Measurements from ENCODE around the gene TAC4.

GRCh38 chr17:49829026-49829425, 18.8 kb downstream of the TAC4 start:
- TF ChIP-seq CTCF (IDR thresholded peaks at IDR 0.05 in 8 of 11, conservative IDR thresholded peaks at IDR 0.05 in 3 of 11) (no peak), POLR2AphosphoS5 (IDR thresholded peaks at IDR 0.05) (no peak)
